NOMO-1 treated with DMSO at 0.1 percent for 48 hours (cell line): Measurements from ENCODE around the gene TTC39A.
A peak's percentile ranks its signal among the peaks of the same experiment; 100 is the strongest.
"Not testable (repeated sequence)": the region's sequence is repeated elsewhere in the genome, so short reads cannot be mapped to it uniquely, and the experiment has no call there.

Experiments used
- DNase-seq: peaks from one replicate; lab custom pipeline; 2025; ENCODE audit not compliant: unreplicated experiment; lab: John Stamatoyannopoulos, UW

Gene TTC39A

GRCh38 chr1:51272916-51273315 is 57.4 kb downstream of the TTC39A start:
- no peak for DNase-seq

- no peak for DNase-seq
Observed at GRCh38 chr1:51270751-51271150, 59.6 kb downstream of the TTC39A start.

GRCh38 chr1:51268634-51269033 is 61.7 kb downstream of the TTC39A start:
- DNase-seq, result no peak

- no peak for DNase-seq
Observed at GRCh38 chr1:51266791-51267190, 63.6 kb downstream of the TTC39A start.

GRCh38 chr1:51266181-51266580 is 64.2 kb downstream of the TTC39A start:
- DNase-seq, result no peak

GRCh38 chr1:51265618-51266017 is 64.7 kb downstream of the TTC39A start:
- peak; percentile 26 for DNase-seq

GRCh38 chr1:51264451-51264850 is 65.9 kb downstream of the TTC39A start:
- DNase-seq, result peak; percentile 39

- DNase-seq, result no peak
Observed at GRCh38 chr1:51263147-51263877, 67.0 kb downstream of the TTC39A start.

- DNase-seq, result no peak
Observed at GRCh38 chr1:51255331-51255730, 75.0 kb downstream of the TTC39A start.

GRCh38 chr1:51253691-51254090 is 76.7 kb downstream of the TTC39A start:
- no peak for DNase-seq

GRCh38 chr1:51252366-51252765 is 78.0 kb downstream of the TTC39A start:
- DNase-seq, result no peak

GRCh38 chr1:51251165-51251564 is 79.2 kb downstream of the TTC39A start:
- DNase-seq, result not testable (repeated sequence)

- DNase-seq, result not testable (repeated sequence)
Observed at GRCh38 chr1:51250729-51251128, 79.6 kb downstream of the TTC39A start.

GRCh38 chr1:51249445-51249844 is 80.9 kb downstream of the TTC39A start:
- DNase-seq, result no peak

- DNase-seq, result no peak
Observed at GRCh38 chr1:51247499-51247898, 82.9 kb downstream of the TTC39A start.

GRCh38 chr1:51247022-51247421 is 83.3 kb downstream of the TTC39A start:
- DNase-seq, result no peak

- DNase-seq, result no peak
Observed at GRCh38 chr1:51242546-51242945, 87.8 kb downstream of the TTC39A start.

- no peak for DNase-seq
Observed at GRCh38 chr1:51241119-51241518, 89.2 kb downstream of the TTC39A start.

- no peak for DNase-seq
Observed at GRCh38 chr1:51240084-51240483, 90.3 kb downstream of the TTC39A start.

- no peak for DNase-seq
Observed at GRCh38 chr1:51238034-51238403, 92.3 kb downstream of the TTC39A start.

GRCh38 chr1:51237351-51238033 is 92.9 kb downstream of the TTC39A start:
- DNase-seq, result no peak
